ENCODE data around the gene ROR2.

DNA sequence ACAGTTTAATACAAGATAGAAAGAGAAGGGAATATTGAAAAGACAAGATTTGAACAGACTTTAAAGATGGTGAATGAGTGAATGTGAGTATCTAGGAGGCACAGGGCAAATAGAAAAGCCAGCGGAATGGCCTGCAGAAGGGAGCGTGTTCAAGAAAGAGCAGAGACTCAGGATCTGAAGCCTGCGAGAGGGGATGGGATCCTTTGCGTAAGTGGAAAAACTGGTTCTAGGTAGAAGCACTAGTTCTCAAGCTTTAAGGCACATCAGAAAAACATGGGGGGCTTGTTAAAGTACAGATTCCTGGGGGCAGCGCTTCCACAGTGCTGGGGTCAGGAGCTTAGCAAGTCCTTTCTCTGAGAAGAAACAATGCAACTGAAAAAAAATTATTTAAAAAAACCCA is 431.6 kb downstream of the ROR2 start:
- TF ChIP-seq POLR2A (IDR thresholded peaks at IDR 0.05) (no peak), EP300 (IDR thresholded peaks at IDR 0.05) (no peak), POLR2AphosphoS5 (IDR thresholded peaks at IDR 0.05) (no peak)
- TF ChIP-seq, protein P1, sequence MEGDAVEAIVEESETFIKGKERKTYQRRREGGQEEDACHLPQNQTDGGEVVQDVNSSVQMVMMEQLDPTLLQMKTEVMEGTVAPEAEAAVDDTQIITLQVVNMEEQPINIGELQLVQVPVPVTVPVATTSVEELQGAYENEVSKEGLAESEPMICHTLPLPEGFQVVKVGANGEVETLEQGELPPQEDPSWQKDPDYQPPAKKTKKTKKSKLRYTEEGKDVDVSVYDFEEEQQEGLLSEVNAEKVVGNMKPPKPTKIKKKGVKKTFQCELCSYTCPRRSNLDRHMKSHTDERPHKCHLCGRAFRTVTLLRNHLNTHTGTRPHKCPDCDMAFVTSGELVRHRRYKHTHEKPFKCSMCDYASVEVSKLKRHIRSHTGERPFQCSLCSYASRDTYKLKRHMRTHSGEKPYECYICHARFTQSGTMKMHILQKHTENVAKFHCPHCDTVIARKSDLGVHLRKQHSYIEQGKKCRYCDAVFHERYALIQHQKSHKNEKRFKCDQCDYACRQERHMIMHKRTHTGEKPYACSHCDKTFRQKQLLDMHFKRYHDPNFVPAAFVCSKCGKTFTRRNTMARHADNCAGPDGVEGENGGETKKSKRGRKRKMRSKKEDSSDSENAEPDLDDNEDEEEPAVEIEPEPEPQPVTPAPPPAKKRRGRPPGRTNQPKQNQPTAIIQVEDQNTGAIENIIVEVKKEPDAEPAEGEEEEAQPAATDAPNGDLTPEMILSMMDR (IDR thresholded peaks at IDR 0.05) = no peak
